OCI-M2 (cell line): Measurements from ENCODE around the gene VGLL4.
"Not testable (repeated sequence)": the region's sequence is repeated elsewhere in the genome, so short reads cannot be mapped to it uniquely, and the experiment has no call there.

ENCODE experiments used
- DNase-seq: peaks from one replicate; lab custom pipeline; 2025; ENCODE audit not compliant: unreplicated experiment; lab: John Stamatoyannopoulos, UW

Gene VGLL4, protein sequence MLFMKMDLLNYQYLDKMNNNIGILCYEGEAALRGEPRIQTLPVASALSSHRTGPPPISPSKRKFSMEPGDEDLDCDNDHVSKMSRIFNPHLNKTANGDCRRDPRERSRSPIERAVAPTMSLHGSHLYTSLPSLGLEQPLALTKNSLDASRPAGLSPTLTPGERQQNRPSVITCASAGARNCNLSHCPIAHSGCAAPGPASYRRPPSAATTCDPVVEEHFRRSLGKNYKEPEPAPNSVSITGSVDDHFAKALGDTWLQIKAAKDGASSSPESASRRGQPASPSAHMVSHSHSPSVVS

DNA sequence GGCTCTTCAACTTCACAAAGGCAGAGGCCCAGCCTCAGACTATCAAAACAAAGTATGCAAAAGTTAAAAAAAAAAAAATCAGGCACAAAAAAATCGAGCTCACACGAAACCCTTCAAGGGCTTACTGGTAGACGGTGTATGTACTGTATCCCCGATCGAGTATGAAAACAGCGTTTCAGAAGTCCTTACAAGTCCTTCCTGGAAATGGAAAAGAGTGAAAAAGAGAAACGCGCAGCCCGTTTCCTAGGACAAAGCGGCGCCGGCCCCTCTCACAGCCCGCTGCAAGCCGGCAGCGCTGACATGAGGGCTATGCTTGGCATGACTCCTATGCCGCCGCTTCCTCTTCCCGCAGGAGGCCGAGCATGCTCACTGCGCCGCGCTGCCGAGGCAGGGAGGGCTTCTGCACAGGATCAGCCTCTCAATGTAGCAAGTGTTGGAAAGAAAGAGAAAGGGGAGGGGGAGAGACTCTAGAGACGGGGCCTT is at the start of gene VGLL4:
TSS of gene VGLL4 (minus strand) at position 311 of the 483 bp plus-strand sequence. CDS start 397 bp downstream, outside the sequence.
- peak; percentile 29 for DNase-seq

DNA sequence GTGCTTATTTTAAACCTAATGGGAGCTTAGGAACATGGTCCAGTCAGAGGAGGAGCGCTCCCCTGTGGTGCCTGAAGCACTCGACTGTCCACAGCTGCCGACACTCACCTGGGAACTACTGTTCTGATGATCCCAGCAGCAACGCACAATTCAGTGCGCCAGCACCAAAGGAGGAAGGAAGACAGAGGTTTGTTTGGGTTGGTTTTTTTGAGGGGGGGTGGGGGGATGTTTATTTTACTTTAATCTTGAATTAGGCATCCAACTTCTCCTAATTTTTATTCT is 48.8 kb upstream of the VGLL4 start:
- DNase-seq, result no peak

DNA sequence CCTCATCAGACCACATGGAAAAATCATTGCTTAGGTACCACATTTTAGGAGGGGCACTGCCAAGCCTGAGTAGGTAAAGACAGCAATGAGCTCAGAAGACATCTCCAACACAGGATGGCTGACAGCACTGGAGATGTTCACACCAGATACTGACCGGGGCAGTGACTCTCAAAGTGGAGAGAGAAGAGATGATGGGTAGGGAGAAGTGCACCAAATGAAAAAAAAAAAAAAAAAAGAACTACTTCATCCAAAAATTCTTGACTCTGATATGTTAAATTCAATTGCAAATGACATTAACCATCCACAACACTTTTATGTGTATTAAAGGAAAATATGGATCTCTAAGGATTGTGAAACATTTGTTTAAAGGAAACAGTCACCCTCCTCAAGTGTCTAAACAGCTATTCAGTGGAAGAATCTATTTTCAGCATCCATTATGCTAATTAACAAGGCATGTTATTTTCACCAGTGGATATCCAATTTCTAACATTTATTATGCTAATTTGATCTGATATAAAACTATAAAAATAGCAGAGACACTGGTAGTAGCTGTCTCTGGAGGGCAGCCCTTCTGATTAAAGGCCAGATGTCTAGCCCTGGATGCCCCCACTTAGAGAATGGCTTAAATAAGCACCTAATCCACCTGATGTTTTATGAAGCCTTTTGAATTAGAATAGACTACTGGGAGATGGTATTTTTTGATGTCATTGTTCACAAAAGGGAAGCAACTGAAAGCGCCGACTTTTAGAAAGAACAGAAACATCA is 48.2 kb upstream of the VGLL4 start:
- DNase-seq, result no peak

DNA sequence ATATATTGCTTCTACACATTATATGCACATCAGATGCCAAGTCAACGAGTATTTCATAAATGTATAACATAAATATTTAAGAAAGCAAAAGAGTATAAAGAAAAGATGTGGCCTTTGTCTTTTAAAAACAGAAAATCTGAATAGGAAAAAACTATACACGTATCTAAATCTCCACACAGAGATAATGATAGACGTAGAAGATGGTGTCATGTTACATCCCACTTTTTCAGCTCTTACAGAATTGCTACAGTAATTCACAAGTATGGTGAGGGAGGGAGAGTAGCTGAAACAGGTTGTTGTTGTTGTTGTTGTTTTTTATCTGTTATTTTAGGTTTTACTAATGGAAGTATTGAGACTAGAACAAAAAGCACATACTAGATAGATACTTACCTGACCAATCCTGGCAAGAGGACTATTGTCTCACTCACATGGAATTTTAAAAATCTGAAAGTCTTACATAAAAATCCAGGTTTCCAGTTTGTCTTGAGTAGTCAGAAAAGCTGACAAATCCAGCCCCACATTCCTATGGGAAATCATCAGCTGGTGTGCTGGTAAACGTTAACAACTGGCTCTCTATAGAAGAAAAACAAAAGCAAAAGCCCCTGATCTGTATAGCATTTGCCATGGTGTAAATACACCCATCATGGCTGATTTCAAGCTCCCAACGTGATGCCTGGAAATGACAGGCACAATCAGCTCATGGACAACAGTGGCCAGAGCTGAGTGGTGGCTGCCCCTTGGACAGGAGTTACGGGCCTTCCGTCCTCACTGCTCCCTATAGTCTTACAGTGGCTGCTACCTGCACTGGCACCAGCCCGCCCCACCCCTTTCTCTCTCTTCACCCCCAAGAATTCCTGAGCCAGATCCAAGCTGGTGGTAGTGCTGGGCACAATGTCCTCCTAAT is 47.4 kb upstream of the VGLL4 start:
- DNase-seq, result no peak

DNA sequence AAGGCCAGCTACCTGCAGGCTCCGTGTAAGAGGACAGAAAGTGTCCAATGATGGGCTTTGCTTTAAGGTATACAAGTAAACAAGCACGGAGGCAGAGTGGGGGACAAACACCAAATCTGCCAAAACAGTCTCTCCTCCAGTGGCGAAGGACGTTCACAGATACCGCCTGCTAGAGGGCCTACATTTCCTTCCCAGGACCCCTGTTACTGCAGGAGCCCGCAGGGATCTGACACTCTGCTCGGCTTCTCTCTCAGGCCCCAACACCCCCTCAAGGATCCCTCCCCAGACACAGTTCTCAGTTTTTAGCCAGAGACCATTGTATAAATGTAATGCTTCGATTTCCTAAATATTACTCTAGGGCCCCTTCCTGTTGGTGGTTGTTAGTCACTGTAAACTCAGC is 46.0 kb upstream of the VGLL4 start:
- DNase-seq, result no peak

DNA sequence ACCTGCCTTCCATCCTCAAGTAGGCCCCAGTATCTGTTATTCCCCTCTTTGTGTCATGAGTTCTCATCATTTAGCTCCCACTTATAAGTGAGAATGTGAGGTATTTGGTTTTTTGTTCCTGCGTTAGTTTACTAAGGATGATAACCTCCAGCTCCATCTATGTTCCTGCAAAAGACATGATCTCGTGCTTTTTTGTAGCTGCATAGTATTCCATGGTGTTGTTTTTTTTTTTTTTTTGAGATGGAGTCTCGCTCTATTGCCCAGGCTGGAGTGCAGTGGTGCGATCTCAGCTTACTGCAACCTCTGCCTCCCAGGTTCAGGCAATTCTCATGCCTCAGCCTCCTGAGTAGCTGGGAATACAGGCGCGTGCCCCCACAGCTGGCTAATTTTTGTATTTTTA is 41.3 kb upstream of the VGLL4 start:
- DNase-seq, result not testable (repeated sequence)

DNA sequence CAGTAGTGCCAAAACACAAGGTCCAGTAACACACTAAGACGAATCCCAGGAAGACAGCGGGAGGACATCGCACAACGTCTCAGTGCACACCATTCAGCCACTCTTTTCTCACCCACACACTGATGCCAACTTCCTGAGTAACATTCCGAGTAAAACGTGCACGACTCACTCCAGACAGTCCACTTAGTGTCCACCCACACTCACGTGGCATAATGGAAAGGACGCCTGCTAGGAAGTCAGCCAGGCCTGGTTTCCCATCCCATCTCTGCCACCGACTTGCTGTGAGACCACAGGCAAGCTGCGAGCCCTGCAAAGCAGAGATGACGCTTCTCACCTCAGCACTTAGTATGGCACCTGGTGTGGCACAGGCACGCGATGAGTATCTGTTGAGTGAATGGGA is 36.8 kb upstream of the VGLL4 start:
- DNase-seq, result no peak

DNA sequence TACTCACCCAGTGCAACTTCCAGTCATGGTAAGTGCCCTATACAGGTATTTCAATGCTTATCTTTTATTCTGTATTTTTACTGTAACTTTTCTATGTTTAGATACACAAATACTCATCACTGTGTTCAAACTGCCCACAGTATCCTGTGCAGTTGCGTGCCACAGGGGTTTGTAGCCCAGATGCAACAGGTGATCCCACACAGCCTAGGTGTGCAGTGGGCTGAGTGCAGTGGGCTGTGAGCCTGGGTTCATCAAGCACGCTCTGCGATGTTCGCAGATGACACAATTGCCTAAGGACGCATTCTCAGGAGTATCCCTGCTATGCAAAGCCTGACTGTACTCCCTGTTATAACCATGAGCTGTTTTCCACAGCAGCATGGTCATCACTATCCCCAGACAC is 36.2 kb upstream of the VGLL4 start:
- DNase-seq, result no peak

DNA sequence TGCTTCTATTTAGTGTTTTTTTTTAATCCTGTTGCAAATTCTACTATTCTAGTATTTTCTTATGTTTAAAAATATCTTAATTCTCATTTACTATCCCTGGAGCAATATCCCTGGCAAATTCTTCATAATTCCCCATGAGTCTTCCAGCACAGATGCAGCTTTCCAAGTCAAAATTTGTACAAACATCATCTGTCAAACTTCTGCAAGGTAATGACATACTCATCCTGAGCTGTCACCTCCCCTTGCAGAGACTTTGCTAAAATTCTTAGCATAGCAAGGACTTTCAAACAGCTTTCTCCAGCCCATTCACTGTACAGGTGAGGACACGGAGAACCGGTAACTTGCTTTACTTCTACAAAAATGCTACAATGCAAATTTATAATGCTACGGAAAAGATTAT is 28.6 kb upstream of the VGLL4 start:
- no peak for DNase-seq

DNA sequence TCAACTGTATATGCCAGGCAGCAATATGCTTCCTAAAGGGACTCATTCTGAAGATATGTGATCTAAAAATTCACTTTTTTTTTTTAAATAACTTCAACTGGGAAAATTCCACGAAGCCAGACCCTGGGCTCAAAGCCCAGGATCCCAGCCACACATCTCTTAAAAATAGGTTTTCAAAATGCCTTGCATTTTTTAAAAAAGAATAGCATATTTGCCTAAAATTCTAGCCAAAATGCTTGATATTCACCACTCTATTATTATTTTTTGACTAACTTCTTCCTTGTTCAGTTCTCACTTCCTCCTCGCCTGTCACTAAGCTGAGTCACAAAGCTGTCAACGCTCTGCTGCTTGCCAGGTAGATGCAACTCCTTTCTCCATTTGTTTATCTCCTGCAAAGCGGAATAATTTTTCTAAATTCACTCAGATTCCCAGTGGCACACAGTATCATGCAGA is 28.0 kb upstream of the VGLL4 start:
- no peak for DNase-seq

DNA sequence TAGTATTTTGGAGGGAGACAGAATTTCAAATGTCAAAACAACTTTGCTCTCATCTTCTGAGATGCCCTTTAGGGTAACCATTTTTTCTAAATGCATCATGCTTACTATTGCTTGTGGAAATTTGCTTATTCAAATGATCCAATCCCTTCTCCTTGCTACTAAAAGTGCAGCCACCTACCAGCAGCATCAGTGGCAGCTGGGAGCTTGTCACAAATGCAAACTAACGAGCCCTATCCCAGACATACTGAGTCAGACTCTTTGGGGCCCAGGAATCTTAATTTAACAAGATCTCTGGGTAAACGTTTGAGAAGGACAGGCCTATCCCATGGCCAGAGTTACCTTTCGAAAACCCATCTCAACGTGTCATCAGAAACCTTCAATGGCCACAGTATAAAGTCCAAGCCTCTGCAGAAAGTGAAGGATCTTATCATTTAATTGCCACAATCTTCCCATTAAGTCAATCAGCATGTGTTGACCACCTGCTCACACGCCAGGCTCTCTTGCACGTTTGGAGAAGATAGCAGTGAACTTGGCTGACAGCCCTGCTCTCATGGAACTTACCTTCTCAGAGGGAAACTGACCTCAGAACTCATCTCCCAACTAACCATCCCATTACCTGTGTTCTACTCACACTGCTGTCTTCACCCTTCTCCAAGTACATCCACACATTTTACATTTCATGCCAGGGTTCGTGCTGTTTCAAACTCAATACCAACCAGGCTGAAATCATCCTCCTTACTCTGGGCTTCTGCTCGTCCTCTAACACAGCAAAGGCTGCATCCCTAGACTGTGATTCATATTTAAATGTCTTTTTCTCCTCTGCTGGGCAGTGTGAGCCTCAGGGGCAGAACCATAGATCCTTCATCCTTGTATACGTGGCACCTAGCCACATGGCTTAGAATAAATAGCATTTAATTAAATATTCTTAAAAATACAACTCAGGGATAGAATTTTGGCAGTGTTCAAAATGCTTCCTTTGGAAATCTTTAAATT is 24.8 kb upstream of the VGLL4 start:
- no peak for DNase-seq

DNA sequence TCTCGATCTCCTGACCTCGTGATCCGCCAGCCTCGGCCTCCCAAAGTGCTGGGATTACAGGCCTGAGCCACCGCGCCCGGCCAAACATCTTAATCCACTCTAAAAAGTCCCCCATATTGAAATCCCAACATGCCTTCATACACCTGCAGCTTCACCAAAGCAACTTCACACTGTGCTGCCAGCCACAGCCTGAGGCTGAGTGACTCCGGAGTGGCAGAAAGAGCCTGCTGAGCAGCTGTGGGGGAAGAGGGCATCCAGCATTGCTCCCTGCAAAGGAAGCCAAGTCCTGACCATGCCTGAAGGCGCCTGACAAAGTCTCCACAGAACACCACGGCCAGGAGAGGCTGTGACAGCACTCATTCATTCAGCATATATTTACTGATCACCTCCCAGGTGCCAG is 21.6 kb upstream of the VGLL4 start:
- no peak for DNase-seq

DNA sequence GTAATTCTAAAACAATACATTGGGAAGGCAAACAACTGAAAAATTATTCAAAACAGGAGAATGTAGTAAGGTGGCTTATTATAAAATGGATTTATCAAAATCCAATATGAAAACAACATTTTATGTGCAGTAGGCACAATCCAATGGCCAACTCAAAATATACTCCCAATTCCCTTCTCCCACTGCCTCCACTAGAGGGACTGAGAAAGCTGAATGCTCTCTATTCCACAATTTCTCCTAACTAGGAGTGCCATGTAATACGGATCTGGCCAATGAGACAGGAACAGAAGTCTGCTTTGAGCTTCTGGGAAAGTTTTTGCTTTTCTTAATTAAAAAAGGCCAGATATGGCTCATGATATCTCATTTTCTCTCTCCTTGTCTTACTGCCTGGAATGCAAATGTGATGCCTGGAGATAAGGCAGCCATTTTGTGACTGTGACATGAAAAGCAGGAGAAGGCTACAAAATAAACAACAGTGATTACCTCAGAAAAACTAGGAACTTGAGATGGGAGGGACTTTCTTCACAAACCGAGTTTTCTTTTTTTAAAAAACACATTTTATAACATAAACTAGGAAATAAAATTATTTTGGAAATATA is 18.8 kb upstream of the VGLL4 start:
- DNase-seq, result no peak

DNA sequence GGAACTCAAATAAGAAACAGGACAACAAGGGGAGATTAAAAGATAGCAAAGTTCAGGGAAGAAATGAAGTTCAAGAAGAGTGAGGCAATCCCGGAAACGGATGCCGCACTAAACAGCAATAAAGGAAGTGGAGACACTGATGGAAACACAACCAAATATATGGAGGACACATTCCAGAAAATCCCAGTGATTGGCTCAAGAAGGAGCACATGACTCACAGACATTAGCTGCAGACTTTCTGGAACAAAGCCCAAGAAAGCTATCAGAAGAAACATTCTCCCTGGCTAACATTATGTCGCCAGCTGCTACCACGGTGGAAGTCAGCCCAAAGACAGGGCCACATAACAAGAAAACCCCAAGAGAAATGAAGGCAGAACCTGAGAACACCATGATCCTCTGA is 18.1 kb upstream of the VGLL4 start:
- DNase-seq, result no peak

DNA sequence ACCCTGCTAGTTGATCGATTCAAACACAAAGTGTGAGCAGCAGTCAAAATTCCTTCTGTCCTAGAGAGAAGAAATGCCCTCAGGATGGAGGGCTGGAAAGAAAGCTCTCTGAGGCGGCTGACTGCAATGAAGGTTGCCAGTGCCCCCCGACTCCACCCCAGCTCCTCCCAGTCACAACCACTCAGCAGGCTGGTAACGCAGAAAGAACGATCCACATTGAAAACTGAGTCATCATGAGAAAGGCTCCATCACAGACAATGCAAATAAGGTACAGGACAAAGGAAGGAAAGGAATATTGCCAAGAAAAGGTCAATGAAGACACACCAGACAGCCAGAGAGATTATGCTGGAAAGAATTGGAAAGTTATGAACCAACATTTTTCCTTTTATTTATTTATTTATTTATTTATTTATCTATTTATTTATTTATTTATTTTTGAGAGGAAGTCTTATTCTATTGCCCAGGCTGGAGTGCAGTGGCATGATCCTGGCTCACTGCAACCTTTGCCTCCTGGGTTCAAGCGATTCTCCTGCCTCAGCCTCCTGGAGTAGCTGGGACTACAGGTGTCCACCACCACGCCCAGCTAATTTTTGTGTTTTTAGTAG is 17.4 kb upstream of the VGLL4 start:
- DNase-seq, result no peak

DNA sequence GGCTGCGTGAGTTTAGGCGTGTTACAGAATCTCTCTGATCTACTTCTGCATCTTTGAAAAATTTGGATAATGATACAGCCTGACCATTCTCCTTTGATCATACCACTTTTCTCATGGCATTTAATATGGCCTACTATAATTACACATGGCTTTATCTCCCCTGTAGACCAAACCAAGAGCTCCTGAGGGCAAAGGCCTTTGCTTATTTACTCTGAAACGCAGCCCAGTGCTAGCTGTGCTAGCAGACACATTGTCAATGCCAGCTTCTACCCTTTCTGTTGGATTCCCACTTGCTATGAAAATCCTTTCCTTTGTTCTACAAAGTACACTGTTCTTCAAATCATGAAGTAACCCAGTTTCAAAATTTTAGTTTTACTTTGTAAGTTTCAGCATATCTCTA is 16.5 kb upstream of the VGLL4 start:
- DNase-seq, result no peak

DNA sequence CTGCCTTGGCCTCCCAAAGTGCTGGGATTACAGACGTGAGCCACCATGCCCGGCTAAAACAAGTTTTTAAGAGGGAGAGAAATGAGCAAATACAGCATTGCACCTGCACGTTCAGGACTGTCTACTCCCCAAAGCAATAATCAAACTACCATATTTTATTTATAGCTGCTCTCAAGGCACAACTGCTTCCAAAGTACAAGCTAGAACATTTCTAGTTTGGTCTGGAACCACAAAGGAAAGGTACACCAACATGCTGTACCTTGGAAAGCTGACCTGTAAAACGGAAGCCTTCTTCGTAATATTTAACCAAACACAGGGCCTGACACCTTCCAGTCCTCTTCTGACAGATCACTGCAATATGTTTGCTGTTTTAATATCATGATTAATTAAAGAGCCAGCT is 14.5 kb upstream of the VGLL4 start:
- DNase-seq, result no peak

DNA sequence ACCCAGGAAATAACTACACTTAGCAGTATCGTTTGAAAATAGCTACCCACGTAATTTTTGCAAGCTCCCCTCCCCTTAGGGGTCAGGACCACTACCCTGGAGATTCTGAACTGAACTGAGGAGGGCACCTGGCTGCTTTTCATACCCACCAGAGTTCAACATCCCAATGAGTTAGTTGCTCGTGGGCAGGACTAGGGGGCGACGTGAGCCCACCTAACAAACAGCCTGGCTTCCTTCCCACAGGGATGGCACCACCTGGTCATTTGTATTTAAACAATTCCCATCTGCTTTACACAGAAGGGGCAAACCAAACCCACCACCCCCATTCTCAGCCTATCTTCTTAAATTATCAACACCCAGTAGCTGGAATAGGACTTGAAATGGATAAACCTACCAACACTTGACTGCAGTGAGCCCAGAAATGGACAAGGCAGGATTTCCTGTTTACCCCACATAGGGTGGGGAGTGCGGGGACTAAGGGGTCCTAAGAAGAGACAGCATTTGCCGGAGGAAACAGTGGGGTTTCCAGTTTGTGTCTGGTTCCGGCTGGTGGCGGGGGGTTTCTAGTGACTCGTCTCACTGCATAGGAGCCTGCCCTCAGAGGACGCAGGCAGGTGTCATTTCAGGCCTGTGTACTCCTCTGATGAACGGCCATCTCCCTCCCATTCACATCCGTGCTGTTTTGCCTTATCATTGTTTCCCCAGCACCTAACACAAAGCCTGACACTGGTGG is 11.6 kb upstream of the VGLL4 start:
- DNase-seq, result no peak

DNA sequence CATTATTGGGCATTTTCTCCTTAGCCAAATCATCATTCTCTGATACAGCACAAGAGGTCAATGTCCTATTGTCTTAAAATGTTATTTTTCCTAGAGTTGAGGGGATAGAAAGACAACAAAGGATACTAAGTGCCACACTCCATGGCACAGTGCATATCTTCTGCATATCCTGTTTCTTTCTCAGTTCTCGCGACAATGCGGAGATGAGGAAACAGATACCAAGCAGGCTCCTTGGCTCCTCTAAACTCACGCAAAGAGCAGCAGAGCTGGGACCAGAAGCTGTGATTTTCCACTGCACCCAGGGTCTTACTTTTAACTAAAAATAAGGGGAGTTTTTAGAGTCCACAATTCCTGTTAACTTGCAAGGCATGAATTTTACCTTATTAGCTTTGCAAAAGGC is 10.5 kb upstream of the VGLL4 start:
- DNase-seq, result no peak
